HG02885 (cell line): ENCODE measurements around the gene ACAA2.

ENCODE experiments used
- ATAC-seq: cut with Tn5 transposase; IDR thresholded peaks from one replicate; pipeline ENCODE4 v1.9.1; 2021; ENCODE audit warnings: mild to moderate bottlenecking; ENCODE audit not compliant: unreplicated experiment, poor library complexity

Gene ACAA2, protein sequence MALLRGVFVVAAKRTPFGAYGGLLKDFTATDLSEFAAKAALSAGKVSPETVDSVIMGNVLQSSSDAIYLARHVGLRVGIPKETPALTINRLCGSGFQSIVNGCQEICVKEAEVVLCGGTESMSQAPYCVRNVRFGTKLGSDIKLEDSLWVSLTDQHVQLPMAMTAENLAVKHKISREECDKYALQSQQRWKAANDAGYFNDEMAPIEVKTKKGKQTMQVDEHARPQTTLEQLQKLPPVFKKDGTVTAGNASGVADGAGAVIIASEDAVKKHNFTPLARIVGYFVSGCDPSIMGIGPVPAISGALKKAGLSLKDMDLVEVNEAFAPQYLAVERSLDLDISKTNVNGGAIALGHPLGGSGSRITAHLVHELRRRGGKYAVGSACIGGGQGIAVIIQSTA

DNA sequence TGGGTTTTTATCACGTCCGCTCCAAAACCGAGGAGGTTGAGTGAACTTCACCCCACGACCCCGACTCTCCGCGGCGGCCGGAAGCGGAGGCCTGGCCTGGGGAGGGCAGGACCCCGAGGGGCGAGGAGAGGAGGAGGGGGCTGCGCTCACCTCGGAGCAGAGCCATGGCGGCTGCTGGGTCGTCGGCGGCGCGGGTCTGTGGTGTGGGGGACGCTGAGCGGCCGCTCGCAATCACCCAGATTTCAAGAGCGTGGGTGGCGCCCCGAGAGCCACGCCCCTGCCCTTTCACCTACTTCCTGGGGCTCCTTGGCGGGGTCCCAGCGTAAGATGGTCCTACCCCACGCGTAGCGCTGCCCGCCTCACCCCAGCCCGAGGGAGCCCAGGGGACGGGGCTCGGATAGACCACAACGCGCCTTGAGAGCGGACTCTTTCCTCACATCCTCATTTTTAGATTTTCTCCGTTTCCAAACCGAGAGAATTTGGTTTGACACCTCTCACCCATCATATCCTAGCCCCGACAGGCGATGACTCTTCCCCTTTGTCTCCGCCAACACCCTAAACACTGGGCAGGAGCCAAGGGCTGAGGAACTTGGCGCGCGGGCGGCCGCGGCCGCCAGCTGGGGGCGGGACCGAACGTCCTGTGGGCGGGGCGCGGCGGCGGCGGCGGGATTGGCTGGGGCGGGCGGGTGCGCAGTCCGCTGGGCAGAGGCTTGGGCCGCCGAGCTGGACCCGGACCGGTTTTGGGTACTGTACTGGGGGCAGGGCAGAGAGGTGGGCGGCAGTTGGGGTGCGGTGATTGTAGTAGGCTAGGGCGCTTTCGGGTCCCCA lies at the start of gene ACAA2:
Gene ACAA2 (minus strand): TSS at position 215 of the 828 bp plus-strand sequence. CDS start 49 bp downstream, at position 166.
- peak; percentile 85 for ATAC-seq

DNA sequence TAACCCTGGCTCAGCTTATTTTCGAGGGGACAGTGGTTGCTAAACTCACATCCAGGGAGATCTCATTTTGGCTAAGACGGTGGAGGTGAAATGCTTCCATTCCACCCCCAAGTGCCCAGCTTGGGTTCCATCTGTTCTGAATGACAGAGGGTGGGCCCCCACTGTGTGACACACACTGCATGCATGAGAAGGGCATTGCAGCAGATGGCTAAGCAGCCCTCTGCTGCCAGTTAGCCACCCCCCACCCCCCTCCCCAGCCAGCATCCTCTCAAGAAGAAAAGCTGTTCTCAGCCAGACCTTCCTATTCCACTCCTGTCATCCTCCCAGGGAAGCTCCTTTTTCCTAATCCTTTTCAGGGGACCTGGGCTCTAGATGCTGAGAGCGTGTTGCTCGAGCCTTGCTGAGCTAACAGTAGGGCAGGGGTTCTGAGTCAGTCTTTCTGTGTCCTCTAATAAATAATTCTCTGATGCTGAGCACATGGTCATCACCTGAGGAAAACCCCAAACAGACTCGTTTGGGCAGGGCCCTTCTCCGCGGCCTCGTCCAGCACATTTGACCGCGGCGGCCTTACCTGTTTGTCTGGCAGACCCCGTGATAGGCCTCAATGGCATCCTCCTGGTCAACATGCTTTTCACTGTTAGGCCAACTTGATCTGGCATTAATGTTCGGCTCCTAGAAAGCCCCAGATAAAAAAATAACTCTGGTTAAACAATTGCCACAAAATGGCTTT lies 49.5 kb upstream of the ACAA2 start:
- no peak for ATAC-seq

DNA sequence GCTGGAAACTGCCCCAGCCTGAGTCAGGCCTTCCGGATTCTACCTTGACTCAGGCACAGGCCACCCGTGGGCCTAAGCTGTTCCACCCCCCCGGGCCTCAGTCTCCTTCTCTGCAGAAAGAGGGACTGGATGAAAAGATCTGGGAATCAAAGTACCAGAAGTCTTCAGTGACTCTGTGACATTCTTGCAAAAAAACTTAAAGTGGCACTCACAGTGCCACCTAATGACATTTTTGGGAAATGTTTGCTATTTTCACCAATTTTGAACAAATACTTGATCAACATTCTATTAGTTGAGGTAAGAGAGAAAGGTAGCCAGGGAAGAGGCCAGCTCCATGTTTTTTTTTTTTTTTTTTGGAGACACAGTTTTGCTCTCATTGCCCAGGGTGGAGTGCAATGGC lies 48.3 kb upstream of the ACAA2 start:
- ATAC-seq: no peak

DNA sequence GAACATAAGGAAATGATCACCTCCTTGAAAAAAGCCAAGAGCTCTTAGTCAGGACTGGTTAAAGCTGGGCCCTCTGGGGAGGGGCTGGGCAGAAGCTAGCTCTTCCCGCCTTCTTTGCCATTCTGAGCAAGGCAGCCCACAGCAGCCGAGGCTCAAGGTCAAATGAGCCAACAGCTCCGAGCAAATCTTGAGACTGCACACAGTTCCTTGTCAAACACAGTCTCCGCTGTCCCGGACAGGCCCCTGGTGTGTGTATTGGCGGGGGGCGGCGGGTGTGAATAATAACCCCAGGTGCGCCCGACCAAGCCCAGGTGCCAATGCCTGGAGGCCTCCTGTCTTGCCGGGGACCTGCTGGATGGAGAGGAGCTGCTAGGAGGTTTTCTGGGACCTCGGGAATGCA lies 46.4 kb upstream of the ACAA2 start:
- no peak for ATAC-seq

DNA sequence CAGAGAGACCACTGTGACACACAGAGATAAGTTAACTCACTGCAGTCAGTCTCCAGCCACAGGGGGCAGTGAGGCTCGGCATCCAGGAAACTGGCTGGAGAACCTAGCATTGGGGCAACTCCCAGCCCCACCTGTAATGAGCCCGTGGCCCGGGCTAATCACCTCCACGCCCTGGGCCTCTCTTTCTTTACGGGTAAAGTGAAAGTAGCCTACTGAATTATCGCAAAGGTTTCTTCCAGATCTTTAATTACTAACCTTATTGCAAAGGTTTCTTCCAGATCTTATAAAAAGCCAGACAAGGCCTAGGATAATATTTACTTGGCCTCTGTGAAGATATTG lies 45.7 kb upstream of the ACAA2 start:
- no peak for ATAC-seq

DNA sequence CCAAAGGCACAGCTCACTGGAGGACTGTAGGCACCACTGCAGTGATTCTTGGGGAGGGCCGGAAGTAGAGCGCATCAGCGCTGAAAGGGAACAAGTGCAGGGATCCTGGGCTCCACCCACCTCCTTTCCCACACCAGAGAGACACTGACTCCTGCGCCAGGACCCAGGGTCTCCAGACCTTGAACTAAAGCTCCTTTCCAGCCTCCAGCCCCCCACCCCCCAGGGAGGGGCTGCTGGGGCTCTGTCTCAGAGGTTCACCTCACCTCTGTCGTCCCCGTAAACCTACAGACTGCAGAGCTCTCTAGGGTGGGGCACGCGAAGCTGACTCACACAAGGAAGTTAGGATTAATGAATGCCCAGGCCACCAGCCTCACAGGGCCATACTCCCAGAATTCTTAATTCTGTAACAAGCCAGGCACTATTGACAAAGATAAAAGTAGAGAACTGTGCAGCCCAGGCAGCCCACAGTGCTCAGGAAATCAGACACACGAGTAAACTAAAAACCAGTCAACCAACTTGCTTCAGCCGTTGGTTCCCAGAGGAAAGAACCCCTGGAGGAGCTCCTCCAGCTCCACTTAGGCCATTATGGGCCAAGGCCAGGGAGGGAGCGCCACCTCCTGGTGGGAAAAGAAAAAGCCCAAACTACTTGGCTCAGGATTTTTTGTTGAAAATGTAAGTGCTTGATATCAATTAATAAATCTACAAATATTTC lies 45.1 kb upstream of the ACAA2 start:
- no peak for ATAC-seq

DNA sequence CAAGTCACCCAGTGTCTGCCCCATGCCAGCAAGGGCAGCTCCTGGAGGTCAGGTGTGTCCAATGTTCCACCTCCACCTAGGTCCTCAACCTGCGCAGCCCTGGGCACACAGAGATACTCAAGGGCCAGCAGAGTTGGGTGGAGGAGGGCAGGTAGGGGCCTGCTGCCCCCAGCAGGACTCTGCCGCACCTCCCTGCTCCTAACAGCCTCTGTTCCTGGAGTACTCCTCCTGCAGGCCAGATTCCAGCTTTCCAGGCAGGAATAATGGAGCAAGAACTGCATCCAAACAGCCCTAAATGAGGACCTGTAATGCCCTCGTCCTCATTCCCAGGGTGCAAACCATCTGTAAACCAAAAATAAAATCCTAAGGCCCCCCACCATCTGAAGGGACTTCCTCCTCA lies 44.4 kb upstream of the ACAA2 start:
- ATAC-seq: no peak

DNA sequence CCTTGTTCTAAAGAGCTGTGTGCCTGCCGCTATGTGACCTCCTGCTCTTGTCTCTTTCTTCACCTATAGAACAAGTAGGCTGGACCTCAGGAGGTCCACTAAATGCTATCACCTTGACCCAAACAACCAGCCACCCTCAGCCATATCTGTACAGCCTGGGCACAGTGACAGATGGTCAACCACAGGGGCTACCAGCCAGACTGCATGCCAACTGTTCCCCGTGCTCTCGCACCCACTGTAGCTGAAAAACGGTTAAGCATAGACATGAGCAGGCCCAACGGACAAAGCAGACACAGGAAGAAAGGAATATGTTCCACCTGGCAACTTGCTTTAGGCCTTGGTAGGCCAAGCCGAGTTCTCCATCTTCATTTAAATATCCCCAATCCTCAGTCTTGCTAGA lies 43.2 kb upstream of the ACAA2 start:
- no peak for ATAC-seq

DNA sequence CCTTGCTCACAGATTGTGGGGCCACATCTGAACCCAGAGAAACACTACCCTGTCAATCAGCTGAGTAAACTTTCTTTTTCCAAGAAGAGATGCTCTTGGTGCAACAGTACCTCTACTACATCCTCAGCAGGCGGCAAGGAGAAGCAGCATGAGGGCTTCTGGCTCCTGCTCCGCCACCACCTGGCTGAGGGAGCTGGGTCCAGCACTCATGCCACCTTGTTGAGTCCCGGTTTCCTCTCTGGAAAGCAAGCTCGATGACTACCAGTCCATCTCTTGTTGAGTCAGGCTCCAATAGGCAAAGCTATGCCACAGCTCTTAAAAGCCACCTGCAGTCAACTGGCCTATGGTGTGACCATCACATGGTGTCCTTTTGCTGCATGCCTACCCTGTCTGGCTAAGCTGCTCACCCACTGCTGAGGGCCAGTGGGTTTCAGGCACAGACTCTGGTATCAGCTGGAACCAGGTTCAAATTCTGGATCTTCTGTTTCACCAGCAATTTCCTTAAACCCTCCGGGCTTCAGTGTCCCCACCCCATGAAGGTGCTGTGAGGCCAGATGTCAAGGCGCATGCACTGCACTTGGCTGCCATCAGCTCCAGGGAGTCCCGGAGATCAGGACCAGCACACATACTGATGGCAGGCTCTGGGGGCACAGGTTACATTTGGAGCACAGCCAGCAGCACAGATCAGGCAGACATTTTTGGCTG lies 42.5 kb upstream of the ACAA2 start:
- ATAC-seq: no peak

DNA sequence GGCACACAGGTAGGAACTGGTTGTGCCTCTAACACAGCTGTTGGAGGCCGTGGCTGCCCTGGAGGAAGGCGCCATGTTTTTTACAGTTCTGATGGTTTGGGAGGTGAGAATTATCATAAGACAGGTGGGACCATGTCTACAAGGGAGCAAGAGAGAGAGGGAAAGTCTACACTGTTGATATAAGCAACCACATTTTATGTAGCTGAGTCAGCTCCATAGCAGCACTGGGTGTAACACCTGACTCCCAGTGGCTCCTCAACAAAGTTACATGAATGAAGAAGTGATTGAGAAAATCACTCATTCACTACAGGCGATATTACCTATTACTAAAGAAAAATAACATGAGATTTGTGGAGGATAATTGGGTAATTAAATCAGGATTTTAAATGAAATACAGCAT lies 41.3 kb upstream of the ACAA2 start:
- ATAC-seq: no peak

DNA sequence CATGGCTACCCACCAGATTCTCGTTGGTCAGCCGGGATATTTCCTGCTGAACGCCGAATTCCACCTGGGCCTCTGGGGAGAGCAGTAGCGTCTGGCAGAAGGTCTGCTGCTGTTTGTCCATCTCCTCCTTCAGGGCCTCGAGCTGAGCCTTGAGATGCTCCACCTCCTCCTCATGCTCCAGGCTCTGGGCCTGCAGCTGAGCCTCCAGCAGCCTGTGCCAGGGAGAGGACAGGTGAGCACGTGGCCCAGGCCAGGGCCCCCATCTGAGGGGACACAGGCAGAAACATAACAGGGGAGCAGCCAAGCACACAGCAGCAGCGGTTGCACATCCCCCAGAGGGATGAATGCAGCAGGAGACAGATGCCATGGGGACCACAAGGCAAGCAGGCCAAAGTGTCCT lies 40.1 kb upstream of the ACAA2 start:
- ATAC-seq: no peak

DNA sequence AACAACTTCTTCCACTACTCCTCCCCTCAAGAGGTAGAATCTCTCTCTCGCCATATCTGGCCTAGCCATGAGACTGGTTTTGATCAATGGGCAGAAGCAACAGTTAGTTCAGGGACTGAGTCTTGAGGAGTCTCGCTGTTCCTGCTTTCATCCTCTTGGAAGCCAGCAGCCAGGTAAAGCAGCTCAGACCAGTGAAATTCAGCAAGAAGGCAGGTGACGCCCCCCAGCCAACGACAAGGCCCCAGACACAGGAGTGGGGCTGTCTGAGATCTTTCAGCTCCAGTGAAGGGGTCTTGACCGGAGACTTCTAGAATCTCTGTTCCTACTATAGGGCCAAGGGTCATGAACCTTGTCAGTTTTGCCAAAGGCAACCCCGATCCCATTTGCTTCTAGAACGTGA lies 39.7 kb upstream of the ACAA2 start:
- ATAC-seq: no peak

DNA sequence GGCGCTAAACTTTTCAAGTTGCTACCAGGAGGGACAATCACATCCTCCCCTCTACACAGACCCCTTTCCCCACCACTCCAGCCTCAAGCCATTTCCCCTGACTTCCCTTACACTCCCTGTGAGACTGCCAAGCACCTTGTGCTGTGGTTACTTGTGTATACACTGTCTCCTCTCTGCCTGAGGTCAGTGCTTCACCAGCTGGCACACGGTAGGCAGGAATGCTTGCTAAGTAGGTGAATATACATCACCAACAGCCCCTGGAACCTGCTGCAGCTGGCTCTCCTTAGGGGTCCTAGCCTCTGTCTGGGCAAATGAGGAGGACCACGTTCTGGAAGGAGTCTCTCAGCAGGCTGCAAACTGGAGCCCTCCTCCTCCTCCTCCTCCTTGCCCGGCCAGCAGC lies 38.3 kb upstream of the ACAA2 start:
- no peak for ATAC-seq

DNA sequence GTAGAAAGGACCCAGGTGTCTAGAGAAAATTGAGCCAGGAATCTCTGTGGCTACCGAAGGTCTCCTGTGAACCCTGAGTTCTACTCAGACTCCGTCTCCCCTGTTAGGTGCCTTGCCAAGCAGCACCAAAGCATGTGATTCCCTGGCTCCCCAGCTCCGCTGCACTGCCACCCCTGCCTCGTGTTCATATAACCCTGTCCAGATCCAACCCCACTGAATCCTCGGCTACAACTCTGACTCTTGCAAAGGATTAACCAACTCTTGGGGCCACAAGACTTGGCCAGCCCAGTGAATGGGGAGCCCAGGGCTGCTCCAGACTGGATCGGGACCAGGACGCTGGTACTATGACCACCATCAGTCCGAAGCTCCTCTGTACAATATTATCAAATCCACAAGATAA lies 37.3 kb upstream of the ACAA2 start:
- ATAC-seq: no peak

DNA sequence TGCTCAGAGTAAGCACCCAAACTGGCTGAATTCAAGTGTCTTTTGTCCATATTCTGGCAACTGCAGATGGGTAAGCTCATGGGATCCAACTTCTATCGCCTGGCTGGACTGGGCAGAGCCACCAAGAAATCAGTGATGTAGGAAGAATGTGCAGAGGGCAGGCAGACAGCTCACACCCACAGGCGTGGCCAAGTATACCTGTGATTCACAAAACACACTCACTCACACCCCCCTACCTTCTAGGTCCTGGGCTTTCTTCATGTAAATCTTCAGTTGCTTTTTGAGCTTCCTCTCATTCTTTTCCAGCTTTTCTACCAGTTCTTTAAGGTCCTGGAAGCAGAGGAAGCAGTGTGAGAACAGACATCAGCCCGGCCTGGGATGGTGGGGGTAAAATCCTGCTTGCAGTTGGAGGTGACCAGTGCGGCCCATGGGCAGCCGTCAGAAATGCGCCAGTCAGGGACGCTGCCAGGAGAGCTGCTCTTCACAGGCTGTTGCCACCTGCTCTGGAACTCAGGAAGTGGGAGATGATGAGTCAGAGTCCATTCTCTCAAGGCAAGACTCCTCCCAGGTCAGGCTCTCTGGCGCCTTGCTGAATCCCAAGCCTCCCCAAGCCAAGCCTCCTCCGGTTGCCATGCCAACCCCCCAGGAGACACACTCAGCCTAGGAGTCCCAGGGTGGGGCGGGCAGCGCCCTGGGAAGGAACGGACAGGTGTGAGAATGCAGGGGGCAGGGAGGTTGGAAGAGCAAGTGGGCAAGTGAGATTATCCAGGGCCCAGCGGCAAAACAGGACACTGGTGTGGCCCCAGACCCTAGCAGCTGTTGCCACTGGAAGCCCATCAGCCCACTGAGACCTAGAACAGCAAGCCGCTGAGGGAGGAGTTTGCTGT lies 36.2 kb upstream of the ACAA2 start:
- no peak for ATAC-seq

DNA sequence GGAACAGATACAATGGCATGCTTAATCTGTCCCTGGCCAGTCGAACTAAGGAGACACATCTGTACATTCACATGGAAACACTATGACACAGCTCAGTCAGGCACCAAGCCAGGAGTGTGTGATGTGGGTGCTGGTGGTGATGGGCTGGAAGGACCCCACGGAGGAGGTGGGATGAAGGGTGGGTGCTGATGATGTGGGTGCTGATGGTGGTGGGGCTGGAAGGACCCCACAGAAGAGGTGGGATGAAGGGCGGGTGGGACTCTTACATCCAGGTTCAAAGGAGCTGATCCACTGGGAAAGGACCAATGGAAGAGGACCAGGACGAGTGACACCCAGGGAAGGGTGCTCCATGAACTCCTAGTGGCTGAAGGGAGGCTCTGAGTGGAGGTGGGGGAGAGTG lies 34.8 kb upstream of the ACAA2 start:
- ATAC-seq: no peak

DNA sequence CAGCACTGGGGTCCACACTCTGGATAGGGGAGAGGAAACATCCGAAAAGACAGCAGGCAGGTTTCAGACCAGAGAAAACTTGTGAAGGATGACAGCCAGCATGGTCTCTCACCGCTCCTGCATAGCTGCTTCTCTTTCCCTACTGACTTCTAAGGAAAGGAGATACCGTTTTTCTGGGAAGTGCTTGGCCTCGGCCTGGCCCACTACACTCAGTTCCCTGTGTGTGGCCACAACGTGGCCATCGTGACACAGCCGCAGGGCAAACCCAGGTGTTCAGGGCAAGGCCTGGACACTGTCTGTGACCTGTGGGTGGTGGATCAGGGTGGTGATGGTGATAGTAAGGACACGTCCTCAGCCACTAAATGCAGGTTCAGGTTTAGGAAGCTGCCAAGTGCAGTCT lies 34.2 kb upstream of the ACAA2 start:
- no peak for ATAC-seq

DNA sequence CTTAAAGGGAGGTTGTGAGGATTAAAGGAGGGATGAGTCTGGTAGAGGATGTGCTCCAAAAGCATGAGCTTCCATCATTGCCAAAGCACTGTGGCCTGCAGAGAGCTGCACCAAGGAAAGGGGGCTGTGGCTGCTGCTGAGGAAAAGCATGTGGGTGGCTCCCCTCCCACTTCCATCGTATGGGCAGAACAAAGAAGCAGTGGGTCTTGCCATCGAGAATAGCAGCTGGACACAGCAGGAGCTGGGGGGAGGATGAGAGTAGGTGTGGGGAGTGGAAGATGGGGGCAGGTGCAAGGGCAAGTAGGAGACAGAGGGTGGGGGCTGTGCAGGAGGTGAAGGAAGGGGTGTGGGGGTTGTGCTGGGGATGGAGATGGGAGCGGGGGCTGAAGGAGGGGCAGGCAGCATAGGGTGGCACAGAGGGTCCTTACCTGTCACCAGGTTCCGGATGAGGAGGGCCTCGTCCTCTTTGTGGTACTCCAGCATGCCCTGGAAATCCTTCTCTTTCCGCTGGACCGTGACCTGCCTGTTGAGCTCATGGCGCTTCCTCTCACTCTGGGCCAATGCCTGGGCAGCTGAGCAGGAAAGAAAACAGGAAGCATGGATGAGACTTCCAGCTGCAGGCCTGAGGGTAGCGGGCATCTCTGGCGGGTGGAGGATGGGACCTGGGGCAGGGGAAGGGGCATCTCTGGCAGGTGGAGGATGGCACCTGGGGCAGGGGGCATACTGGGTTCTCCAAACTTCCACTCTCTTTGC lies 33.6 kb upstream of the ACAA2 start:
- no peak for ATAC-seq
